Measurements from ENCODE around the gene CNTNAP2. TPM values are rescaled to one million over a fixed set of nuclear protein-coding genes. Genes with fewer than 3 reads are reported as not detected.

Gene CNTNAP2
- total and polyA plus RNA-seq, 2 donors (not counting 1 experiment from before 2014, with no cell fraction given), result not detected

DNA sequence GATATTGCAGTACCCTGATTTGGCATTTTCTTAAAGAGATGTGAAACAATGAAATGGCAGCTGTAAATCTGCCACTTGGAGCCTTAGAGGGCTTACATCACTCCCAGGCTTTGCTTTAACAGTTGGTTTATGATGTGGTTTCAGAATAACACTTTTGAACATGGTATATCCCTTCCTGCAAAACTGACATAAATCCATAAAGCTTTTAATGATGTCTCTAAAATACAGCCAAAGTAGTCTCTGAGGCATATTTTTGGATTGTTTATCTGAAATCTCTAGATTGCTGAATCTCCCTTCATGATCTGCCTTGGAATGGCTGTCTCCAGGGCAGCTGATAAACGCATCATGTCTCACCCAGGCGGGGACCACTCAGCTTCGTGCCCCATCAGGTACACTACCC, 2096.1 kb downstream of the CNTNAP2 start:
- Histone ChIP-seq H4K20me1 (ENCODE audit: control insufficient read depth, extremely low read depth, insufficient read depth, low read length) (no peaks in the 10 kb centered on the region), H3K9ac (ENCODE audit: insufficient read depth, low read length) (no peak overlapping the region)
- no peak for TF ChIP-seq CTCF (conservative IDR thresholded peaks at IDR 0.05 in 1 of 2, IDR thresholded peaks at IDR 0.05 in 1 of 2; ENCODE audit: low read depth in 1 of 2, low read length in 2 of 2)
- no peak for TF ChIP-seq EZH2 (IDR thresholded peaks at IDR 0.05; ENCODE audit: low read length, missing control alignments)

GRCh38 chr7:148214101-148214500, 2097.5 kb downstream of the CNTNAP2 start:
- no peak overlapping the region for H3K9ac ChIP-seq (ENCODE audit: insufficient read depth, low read length)
- no peaks in the 10 kb centered on the region for H3K9me3 ChIP-seq (ENCODE audit: control insufficient read depth, insufficient read depth, low read depth, low read length)
- TF ChIP-seq EZH2 (IDR thresholded peaks at IDR 0.05; ENCODE audit: low read length, missing control alignments) (no peak), CTCF (conservative IDR thresholded peaks at IDR 0.05 in 1 of 2, IDR thresholded peaks at IDR 0.05 in 1 of 2; ENCODE audit: low read depth in 1 of 2, low read length in 2 of 2) (no peak)
- no peak overlapping the region for H3K4me2 ChIP-seq (ENCODE audit: extremely low read depth, insufficient read depth, low read length)
- DNase-seq (ENCODE audit: low read depth in 2 of 2), result no peak
- H2AFZ ChIP-seq (ENCODE audit: low read length), result no peak overlapping the region
- no peak overlapping the region for H3K27ac ChIP-seq (ENCODE audit: insufficient read depth, low read length)
- H3K36me3 ChIP-seq (ENCODE audit: control insufficient read depth, insufficient read depth, low read length), result no peaks in the 10 kb centered on the region
- no peaks in the 10 kb centered on the region for H3K27me3 ChIP-seq (ENCODE audit: control insufficient read depth, insufficient read depth, low read length)
- no peaks in the 10 kb centered on the region for H4K20me1 ChIP-seq (ENCODE audit: control insufficient read depth, extremely low read depth, insufficient read depth, low read length)
- H3K79me2 ChIP-seq (ENCODE audit: control insufficient read depth, insufficient read depth, low read length), result no peaks in the 10 kb centered on the region
- no peak overlapping the region for H3K4me3 ChIP-seq (replicated peaks in 1 of 4; ENCODE audit: control extremely low read depth in 1 of 4, insufficient read depth in 1 of 4, low read depth in 3 of 4, low read length in 4 of 4)
- no peaks in the 10 kb centered on the region for H3K4me1 ChIP-seq (ENCODE audit: control insufficient read depth, extremely low read depth, insufficient read depth, low read length)

More for the DNA sequence above, 2096.1 kb downstream of the CNTNAP2 start:
- no peak overlapping the region for H3K27ac ChIP-seq (ENCODE audit: insufficient read depth, low read length)
- no peaks in the 10 kb centered on the region for H3K36me3 ChIP-seq (ENCODE audit: control insufficient read depth, insufficient read depth, low read length)
- DNase-seq (ENCODE audit: low read depth in 2 of 2), result no peak
- H3K79me2 ChIP-seq (ENCODE audit: control insufficient read depth, insufficient read depth, low read length), result no peaks in the 10 kb centered on the region
- H3K27me3 ChIP-seq (ENCODE audit: control insufficient read depth, insufficient read depth, low read length), result no peaks in the 10 kb centered on the region
- H3K4me2 ChIP-seq (ENCODE audit: extremely low read depth, insufficient read depth, low read length), result no peak overlapping the region
- H3K4me1 ChIP-seq (ENCODE audit: control insufficient read depth, extremely low read depth, insufficient read depth, low read length), result no peaks in the 10 kb centered on the region
- H3K9me3 ChIP-seq (ENCODE audit: control insufficient read depth, insufficient read depth, low read depth, low read length), result no peaks in the 10 kb centered on the region
- no peak overlapping the region for H2AFZ ChIP-seq (ENCODE audit: low read length)
- H3K4me3 ChIP-seq (replicated peaks in 1 of 4; ENCODE audit: control extremely low read depth in 1 of 4, insufficient read depth in 1 of 4, low read depth in 3 of 4, low read length in 4 of 4), result no peak overlapping the region

- H3K4me1 ChIP-seq (ENCODE audit: control insufficient read depth, extremely low read depth, insufficient read depth, low read length), result no peaks in the 10 kb centered on the region
- H2AFZ ChIP-seq (ENCODE audit: low read length), result no peak overlapping the region
- H3K4me3 ChIP-seq (replicated peaks in 1 of 4; ENCODE audit: control extremely low read depth in 1 of 4, insufficient read depth in 1 of 4, low read depth in 3 of 4, low read length in 4 of 4), result no peak overlapping the region
- H3K36me3 ChIP-seq (ENCODE audit: control insufficient read depth, insufficient read depth, low read length), result no peaks in the 10 kb centered on the region
- DNase-seq (ENCODE audit: low read depth in 2 of 2), result no peak
- no peaks in the 10 kb centered on the region for H3K27me3 ChIP-seq (ENCODE audit: control insufficient read depth, insufficient read depth, low read length)
- no peak overlapping the region for H3K27ac ChIP-seq (ENCODE audit: insufficient read depth, low read length)
- H3K9me3 ChIP-seq (ENCODE audit: control insufficient read depth, insufficient read depth, low read depth, low read length), result no peaks in the 10 kb centered on the region
- no peak overlapping the region for H3K9ac ChIP-seq (ENCODE audit: insufficient read depth, low read length)
- H3K4me2 ChIP-seq (ENCODE audit: extremely low read depth, insufficient read depth, low read length), result no peak overlapping the region
- TF ChIP-seq EZH2 (IDR thresholded peaks at IDR 0.05; ENCODE audit: low read length, missing control alignments) (no peak), CTCF (conservative IDR thresholded peaks at IDR 0.05 in 1 of 2, IDR thresholded peaks at IDR 0.05 in 1 of 2; ENCODE audit: low read depth in 1 of 2, low read length in 2 of 2) (no peak)
- H4K20me1 ChIP-seq (ENCODE audit: control insufficient read depth, extremely low read depth, insufficient read depth, low read length), result no peaks in the 10 kb centered on the region
- no peaks in the 10 kb centered on the region for H3K79me2 ChIP-seq (ENCODE audit: control insufficient read depth, insufficient read depth, low read length)
Measured at GRCh38 chr7:148218603-148219002, 2102.0 kb downstream of the CNTNAP2 start.

Data from fibroblast of lung (primary cell).